ENCODE data around the gene LRPPRC.

- TF ChIP-seq CTCF (IDR thresholded peaks at IDR 0.05 in 2 of 3, conservative IDR thresholded peaks at IDR 0.05 in 1 of 3; ENCODE audit: control insufficient read depth in 2 of 3, extremely low read depth in 1 of 3, insufficient read depth in 1 of 3, low read depth in 3 of 3, low read length in 3 of 3) (no peak), RAD51 (IDR thresholded peaks at IDR 0.05) (no peak), STAT3 (IDR thresholded peaks at IDR 0.05; ENCODE audit: low read depth, low read length) (no peak), POLR2A (IDR thresholded peaks at IDR 0.05; ENCODE audit: low read depth, low read length) (no peak), EZH2 (IDR thresholded peaks at IDR 0.05; ENCODE audit: borderline replicate concordance, control insufficient read depth, low read depth, low read length) (no peak), CREB1 (IDR thresholded peaks at IDR 0.05; ENCODE audit: low read depth) (no peak), ZNF24 (IDR thresholded peaks at IDR 0.05) (no peak), WRNIP1 (IDR thresholded peaks at IDR 0.05; ENCODE audit: borderline replicate concordance, low read depth, low read length) (no peak), POLR2AphosphoS5 (IDR thresholded peaks at IDR 0.05; ENCODE audit: low read length) (no peak), SIN3A (IDR thresholded peaks at IDR 0.05; ENCODE audit: low read depth, low read length) (no peak), MTA2 (IDR thresholded peaks at IDR 0.05; ENCODE audit: low read depth) (no peak), REST (IDR thresholded peaks at IDR 0.05; ENCODE audit: low read depth, low read length) (no peak), IRF3 (IDR thresholded peaks at IDR 0.05) (no peak)
These were observed 49.3 kb upstream of the LRPPRC start for GRCh38 chr2:44045061-44045460.
